Type B pancreatic cell (in vitro differentiated cells): ENCODE measurements around the gene IFI35. TPM values are rescaled to one million over a fixed set of nuclear protein-coding genes. Genes with fewer than 3 reads are reported as not detected.
"Not testable (repeated sequence)": the region's sequence is repeated elsewhere in the genome, so short reads cannot be mapped to it uniquely, and the experiment has no call there.

Experiments
- DNase-seq: peaks from one replicate; pipeline ENCODE4 v3.0.0; 2021; ENCODE audit warnings: mixed read lengths; ENCODE audit not compliant: unreplicated experiment; ENCODE audit errors: extremely low spot score
- H3K27ac Mint-ChIP-seq: 2 replicates; pipeline ENCODE4 v1.8.0; 2021; ENCODE audit warnings: mild to moderate bottlenecking, mixed read lengths
- H3K27me3 Mint-ChIP-seq: 2 replicates; pipeline ENCODE4 v1.8.0; 2021; ENCODE audit warnings: mixed read lengths
- H3K36me3 Mint-ChIP-seq: 2 replicates; pipeline ENCODE4 v1.8.0; 2021; ENCODE audit warnings: mixed read lengths
- H3K4me1 Mint-ChIP-seq: one replicate; pipeline ENCODE4 v1.8.0; 2021; ENCODE audit warnings: mixed read lengths; ENCODE audit not compliant: unreplicated experiment
- H3K4me3 Mint-ChIP-seq: 2 replicates; pipeline ENCODE4 v1.8.0; 2021; ENCODE audit warnings: mild to moderate bottlenecking, mixed read lengths
- H3K9me3 Mint-ChIP-seq: 2 replicates; pipeline ENCODE4 v1.8.0; 2021; ENCODE audit warnings: mixed read lengths
- long read RNA-seq: library from polyadenylated mRNA; unstranded; transcript quantifications from one replicate; pipeline ENCODE4 v2.0.0, GENCODE V29; 2020
- total RNA-seq: library from RNA; stranded (reverse); gene quantifications from 2 replicates; pipeline ENCODE4 v1.2.1, GENCODE V29; 2021; ENCODE audit warnings: low replicate concordance
- TF ChIP-seq, protein P1 (sequence below): fragments of 200-600 bp; sonication (generic); conservative IDR thresholded peaks from 2 replicates; pipeline ENCODE4 v1.5.0; 2021; ENCODE audit warnings: antibody characterized with exemption, mild to moderate bottlenecking

IFI35 gene
- total RNA-seq, result 6.6 and 8.8 TPM in 2 replicates
- long read RNA-seq, transcript IFI35-204 (7 exons, 1,232 nt), result major isoform, 5 of 13 reads
- long read RNA-seq, partial matches to known transcripts, result 1 of 13 reads
- long read RNA-seq, other reads (novel, unspliced or antisense), result 3 of 13 reads

DNA sequence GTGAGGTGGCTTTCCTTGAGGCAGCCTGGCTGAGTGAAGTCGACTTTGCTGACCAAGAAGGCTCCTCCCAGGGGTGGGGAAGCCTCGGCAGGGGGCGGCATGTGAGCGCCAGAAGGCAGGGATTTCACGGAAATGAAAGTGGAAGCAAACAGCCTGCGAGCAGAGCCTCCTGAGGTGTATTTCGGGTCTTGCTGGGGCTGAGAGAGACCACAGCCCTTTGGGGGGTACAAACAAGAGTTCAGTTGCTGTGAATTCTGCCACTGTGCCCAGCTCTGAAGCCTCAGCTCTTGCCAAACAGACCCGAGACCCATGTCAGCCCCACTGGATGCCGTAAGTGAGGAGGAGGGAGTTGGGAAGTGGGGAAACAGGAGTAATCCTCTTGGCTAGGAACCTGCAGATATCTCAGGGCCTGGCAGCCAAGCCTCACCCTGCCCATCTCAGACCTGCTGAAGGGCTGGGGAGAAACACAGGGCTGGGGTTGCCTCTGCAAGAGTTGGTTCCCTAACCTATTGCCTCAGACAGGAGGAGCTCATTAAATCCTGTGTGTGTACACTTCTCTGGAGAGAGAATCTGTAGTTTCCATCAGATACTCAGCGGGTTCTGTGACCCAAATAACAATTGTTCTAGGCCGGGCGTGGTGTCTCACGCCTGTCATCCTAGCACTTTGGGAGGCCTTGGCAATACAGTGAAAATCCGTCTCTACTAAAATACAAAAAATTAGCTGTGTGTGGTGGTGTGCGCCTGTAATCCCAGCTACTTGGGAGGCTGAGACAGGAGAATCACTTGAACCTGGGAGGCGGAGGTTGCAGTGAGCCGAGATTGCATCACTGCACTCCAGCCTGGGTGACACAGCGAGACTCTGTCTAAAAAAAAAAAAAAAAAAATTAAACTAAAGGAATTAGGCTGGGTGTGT is at the start of gene IFI35:
Gene IFI35, plus strand, starts transcription at position 146 of the 913 bp plus-strand sequence. Its CDS starts 164 bp downstream, at position 310.
- H3K4me1 Mint-ChIP-seq, result peaks cover 14% of the 10 kb centered on the region
- H3K9me3 Mint-ChIP-seq, result no peaks in the 10 kb centered on the region
- peak within 1 kb of the TSS; percentile 91 for H3K27ac Mint-ChIP-seq
- no peaks in the 10 kb centered on the region for H3K27me3 Mint-ChIP-seq
- DNase-seq, result no peak
- peak within 1 kb of the TSS; percentile 87 for H3K4me3 Mint-ChIP-seq
- TF ChIP-seq, protein P1, sequence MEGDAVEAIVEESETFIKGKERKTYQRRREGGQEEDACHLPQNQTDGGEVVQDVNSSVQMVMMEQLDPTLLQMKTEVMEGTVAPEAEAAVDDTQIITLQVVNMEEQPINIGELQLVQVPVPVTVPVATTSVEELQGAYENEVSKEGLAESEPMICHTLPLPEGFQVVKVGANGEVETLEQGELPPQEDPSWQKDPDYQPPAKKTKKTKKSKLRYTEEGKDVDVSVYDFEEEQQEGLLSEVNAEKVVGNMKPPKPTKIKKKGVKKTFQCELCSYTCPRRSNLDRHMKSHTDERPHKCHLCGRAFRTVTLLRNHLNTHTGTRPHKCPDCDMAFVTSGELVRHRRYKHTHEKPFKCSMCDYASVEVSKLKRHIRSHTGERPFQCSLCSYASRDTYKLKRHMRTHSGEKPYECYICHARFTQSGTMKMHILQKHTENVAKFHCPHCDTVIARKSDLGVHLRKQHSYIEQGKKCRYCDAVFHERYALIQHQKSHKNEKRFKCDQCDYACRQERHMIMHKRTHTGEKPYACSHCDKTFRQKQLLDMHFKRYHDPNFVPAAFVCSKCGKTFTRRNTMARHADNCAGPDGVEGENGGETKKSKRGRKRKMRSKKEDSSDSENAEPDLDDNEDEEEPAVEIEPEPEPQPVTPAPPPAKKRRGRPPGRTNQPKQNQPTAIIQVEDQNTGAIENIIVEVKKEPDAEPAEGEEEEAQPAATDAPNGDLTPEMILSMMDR, result no peak
- H3K36me3 Mint-ChIP-seq, result peaks cover 2% of the 10 kb centered on the region

DNA sequence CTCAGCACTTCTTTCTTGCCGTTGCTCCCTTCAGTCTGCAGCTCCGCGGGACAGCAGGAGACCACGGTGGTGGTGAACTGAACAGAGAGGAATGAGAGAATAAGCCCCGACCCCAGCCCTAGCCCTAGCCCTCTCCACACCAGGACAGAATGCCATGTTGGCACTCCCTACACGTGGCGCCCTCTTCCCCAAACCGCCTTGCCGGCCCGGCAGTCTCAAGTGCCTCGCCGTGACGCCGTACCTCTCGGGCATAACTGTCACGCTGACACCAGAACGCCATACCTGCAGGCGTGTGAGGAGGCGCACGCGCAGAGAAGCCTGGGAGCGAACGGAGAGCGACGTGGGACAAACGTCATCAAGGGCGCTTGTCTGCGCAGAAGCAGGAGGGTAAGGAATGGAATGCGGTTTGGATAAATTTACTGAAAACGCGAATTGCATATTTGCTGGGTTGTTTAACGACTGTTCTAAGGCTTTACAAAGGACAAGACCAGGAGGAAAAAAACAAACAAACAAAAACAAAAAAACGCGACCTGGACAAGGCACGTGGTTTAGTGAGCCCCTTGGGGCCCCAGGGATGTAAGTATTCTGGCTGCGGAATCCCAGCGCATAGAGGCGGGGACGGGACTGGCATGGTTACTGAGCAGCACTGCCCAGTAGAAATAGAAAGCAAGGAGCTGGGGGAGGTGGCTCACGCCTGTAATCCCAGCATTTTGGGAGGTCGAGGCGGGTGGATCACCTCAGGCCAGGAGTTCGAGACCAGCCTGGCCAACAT is 42.2 kb upstream of the IFI35 start, which contains the start of gene AARSD1:
Gene AARSD1, minus strand, starts transcription at position 294 of the 772 bp plus-strand sequence. Its CDS starts 14 bp downstream, at position 280.
- peak within 1 kb of the TSS; percentile 95 for H3K4me3 Mint-ChIP-seq
- DNase-seq, result peak; percentile 91
- H3K36me3 Mint-ChIP-seq, result peaks cover 14% of the 10 kb centered on the region
- H3K27me3 Mint-ChIP-seq, result no peaks in the 10 kb centered on the region
- H3K9me3 Mint-ChIP-seq, result no peaks in the 10 kb centered on the region
- H3K4me1 Mint-ChIP-seq, result peaks cover 11% of the 10 kb centered on the region
- H3K27ac Mint-ChIP-seq, result peak within 1 kb of the TSS; percentile 93
- TF ChIP-seq, protein P1, result no peak

DNA sequence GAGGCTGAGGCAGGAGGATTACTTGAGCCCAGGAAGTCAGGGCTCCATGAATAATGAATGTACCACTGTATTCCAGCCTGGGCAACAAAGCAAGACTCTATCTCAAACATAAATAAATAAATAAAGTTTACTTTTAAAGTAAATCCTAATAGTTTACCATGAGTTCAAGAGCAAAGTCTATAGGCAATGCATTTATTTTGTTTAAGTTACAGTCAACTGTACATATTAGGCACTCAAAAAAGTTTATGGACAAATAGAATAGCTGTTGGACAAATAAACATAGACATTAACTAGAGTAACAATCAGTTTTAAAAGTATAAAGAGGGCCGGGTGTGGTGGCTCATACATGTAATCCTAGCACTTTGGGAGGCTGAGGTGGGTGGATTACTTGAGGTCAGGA is 38.7 kb upstream of the IFI35 start:
- peaks cover 11% of the 10 kb centered on the region for H3K4me1 Mint-ChIP-seq
- H3K36me3 Mint-ChIP-seq, result peaks cover 9% of the 10 kb centered on the region
- TF ChIP-seq, protein P1, result no peak
- no peaks in the 10 kb centered on the region for H3K27me3 Mint-ChIP-seq
- no peak overlapping the region for H3K27ac Mint-ChIP-seq
- H3K9me3 Mint-ChIP-seq, result no peaks in the 10 kb centered on the region
- no peak for DNase-seq
- H3K4me3 Mint-ChIP-seq, result no peak overlapping the region

DNA sequence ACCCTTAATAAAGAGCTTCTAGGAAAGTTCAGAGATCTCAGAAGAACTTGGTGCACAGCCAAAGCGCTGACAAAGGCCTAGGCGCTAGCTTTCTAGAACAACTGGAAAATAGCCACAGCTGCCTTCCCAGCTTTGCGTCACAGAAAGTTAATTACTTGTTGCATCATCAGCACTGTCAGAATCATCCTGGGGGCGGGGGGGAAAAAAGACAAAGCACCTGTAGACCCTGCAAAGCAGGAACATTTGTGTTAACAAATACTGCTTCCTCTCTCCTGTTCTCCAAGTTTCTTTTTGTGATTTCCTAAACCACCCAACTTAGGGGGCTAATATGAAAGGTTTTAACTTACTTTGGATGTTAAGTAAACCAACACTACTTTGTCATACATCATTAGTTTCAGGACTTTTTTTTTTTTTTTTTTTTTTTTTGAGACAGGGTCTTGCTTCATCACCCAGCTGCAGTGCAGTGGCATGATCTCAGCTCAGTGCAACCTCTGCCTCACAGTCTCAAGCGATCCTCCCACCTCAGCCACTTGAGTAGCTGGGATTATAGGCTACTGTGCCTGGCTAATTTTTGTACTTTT is 37.5 kb upstream of the IFI35 start:
- Mint-ChIP-seq H3K4me3 (no peak overlapping the region), H3K36me3 (peaks cover 5% of the 10 kb centered on the region), H3K9me3 (no peaks in the 10 kb centered on the region), H3K27ac (peak overlapping the region; percentile 21), H3K27me3 (no peaks in the 10 kb centered on the region), H3K4me1 (peaks cover 5% of the 10 kb centered on the region)
- TF ChIP-seq, protein P1, result no peak
- DNase-seq, result no peak

DNA sequence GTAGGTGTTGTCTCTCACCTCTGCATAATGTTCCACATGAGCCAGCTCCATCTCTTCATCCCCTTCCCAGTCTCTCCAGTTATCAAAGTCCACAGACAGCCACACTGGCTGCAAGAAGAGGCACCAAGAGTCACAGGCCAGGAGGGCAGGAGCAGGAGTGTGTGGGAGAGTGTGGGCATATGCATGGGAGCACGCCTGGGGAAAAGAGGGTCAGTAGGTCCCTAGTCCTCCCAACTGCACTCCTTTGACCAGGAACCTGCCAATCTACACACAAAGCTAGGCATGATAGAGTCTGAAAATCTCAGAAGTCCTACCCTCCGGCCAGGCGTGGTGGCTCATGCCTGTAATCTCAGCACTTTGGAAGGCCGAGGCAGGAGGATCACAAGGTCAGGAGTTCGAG is 35.0 kb upstream of the IFI35 start:
- Mint-ChIP-seq H3K27ac (no peak overlapping the region), H3K9me3 (no peaks in the 10 kb centered on the region), H3K36me3 (no peaks in the 10 kb centered on the region)

DNA sequence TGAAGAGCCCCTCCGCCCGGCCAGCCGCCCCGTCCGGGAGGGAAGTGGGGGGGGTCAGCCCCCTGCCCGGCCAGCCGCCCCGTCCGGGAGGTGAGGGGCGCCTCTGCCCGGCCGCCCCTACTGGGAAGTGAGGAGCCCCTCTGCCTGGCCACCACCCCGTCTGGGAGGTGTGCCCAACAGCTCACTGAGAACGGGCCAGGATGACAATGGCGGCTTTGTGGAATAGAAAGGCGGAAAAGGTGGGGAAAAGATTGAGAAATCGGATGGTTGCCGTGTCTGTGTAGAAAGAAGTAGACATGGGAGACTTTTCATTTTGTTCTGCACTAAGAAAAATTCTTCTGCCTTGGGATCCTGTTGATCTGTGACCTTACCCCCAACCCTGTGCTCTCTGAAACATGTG is 33.3 kb upstream of the IFI35 start:
- not testable (repeated sequence) for H3K27ac Mint-ChIP-seq, H3K36me3 Mint-ChIP-seq, H3K4me1 Mint-ChIP-seq, DNase-seq, H3K9me3 Mint-ChIP-seq, H3K27me3 Mint-ChIP-seq, H3K4me3 Mint-ChIP-seq

More for the DNA sequence above, 35.0 kb upstream of the IFI35 start:
- H3K4me3 Mint-ChIP-seq, result no peak overlapping the region
- H3K27me3 Mint-ChIP-seq, result no peaks in the 10 kb centered on the region
- DNase-seq, result no peak
- TF ChIP-seq, protein P1, result no peak
- H3K4me1 Mint-ChIP-seq, result no peaks in the 10 kb centered on the region
